Prostate gland (tissue), 2 donors: ENCODE measurements around the gene PLPP6.

Experiments
- POLR2A ChIP-seq: fragments of 450-650 bp; IDR thresholded peaks from one replicate; pipeline ENCODE4 v1.6.1; 2016; ENCODE audit warnings: antibody characterized with exemption, mild to moderate bottlenecking
- TF ChIP-seq, protein P1 (sequence below), 4 experiments: fragments of 200-600 bp in 2 of 4; fragments of 450-650 bp in 2 of 4; sonication (generic) in 2 of 4; IDR thresholded peaks; 1 replicate in 3 of 4; 2 replicates in 1 of 4; pipeline ENCODE4 v1.5.1; 2016 to 2019; ENCODE audit warnings: antibody characterized with exemption in 4 of 4, mild to moderate bottlenecking in 2 of 4, moderate library complexity in 2 of 4

DNA sequence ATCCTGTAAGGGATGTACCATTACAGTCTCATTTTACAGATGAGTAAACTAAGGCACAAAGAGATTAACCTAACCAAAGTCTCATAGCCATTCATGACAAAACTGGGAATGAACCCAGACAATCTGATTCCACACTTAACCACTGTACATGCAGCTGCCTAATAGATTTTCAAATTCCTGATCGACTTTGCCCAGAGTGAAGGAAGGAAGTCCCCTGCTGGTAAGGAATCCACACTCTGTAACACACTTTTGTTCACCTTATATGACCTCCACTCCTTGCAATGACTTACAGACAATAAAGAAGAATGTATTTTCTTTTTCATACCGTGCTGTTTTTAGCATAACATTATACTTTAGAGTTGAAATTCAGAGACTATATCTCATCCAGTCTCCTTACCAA is 31.3 kb upstream of the PLPP6 start:
- TF ChIP-seq POLR2A = no peak
- TF ChIP-seq, protein P1, sequence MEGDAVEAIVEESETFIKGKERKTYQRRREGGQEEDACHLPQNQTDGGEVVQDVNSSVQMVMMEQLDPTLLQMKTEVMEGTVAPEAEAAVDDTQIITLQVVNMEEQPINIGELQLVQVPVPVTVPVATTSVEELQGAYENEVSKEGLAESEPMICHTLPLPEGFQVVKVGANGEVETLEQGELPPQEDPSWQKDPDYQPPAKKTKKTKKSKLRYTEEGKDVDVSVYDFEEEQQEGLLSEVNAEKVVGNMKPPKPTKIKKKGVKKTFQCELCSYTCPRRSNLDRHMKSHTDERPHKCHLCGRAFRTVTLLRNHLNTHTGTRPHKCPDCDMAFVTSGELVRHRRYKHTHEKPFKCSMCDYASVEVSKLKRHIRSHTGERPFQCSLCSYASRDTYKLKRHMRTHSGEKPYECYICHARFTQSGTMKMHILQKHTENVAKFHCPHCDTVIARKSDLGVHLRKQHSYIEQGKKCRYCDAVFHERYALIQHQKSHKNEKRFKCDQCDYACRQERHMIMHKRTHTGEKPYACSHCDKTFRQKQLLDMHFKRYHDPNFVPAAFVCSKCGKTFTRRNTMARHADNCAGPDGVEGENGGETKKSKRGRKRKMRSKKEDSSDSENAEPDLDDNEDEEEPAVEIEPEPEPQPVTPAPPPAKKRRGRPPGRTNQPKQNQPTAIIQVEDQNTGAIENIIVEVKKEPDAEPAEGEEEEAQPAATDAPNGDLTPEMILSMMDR (IDR thresholded peaks at IDR 0.05) = no peak
